HG03521 (cell line): ENCODE measurements around the gene DGKZ.

Experiments
- ATAC-seq: cut with Tn5 transposase; IDR thresholded peaks from one replicate; pipeline ENCODE4 v1.9.1; 2021; ENCODE audit warnings: mild to moderate bottlenecking, moderate library complexity; ENCODE audit not compliant: unreplicated experiment

The DGKZ gene

GRCh38 chr11:46380340-46381047 lies 33.2 kb downstream of the DGKZ start:
- ATAC-seq: no peak

- no peak for ATAC-seq
Observed at GRCh38 chr11:46381048-46381818, 34.0 kb downstream of the DGKZ start, which contains the start of gene MDK. Gene MDK, plus strand, starts transcription at chr11:46381669. Its CDS starts 389 bp downstream, at chr11:46382058.

- ATAC-seq: no peak
Observed at GRCh38 chr11:46381819-46382645, 34.8 kb downstream of the DGKZ start.

GRCh38 chr11:46382646-46383403 lies 35.6 kb downstream of the DGKZ start:
- no peak for ATAC-seq

- no peak for ATAC-seq
Observed at GRCh38 chr11:46383404-46383758, 36.1 kb downstream of the DGKZ start.

- no peak for ATAC-seq
Observed at GRCh38 chr11:46383974-46384701, 36.9 kb downstream of the DGKZ start.

GRCh38 chr11:46385169-46386004 lies 38.1 kb downstream of the DGKZ start:
- no peak for ATAC-seq

GRCh38 chr11:46386005-46386578 lies 38.8 kb downstream of the DGKZ start:
- ATAC-seq: no peak

- no peak for ATAC-seq
Observed at GRCh38 chr11:46386674-46387073, 39.4 kb downstream of the DGKZ start.

- ATAC-seq: no peak
Observed at GRCh38 chr11:46387456-46387855, 40.2 kb downstream of the DGKZ start.

GRCh38 chr11:46387919-46388618 lies 40.8 kb downstream of the DGKZ start:
- ATAC-seq: no peak

- ATAC-seq: no peak
Observed at GRCh38 chr11:46388619-46389449, 41.6 kb downstream of the DGKZ start.

- peak; percentile 46 for ATAC-seq
Observed at GRCh38 chr11:46389450-46390330, 42.4 kb downstream of the DGKZ start.

- no peak for ATAC-seq
Observed at GRCh38 chr11:46390331-46391171, 43.3 kb downstream of the DGKZ start.

GRCh38 chr11:46391186-46391577 lies 43.9 kb downstream of the DGKZ start:
- no peak for ATAC-seq
